Lung (tissue), 12 donors: ENCODE results near the gene PAXX. TPM values are rescaled to one million over a fixed set of nuclear protein-coding genes. Genes with fewer than 3 reads are reported as not detected.
A peak's percentile ranks its signal among the peaks of the same experiment; 100 is the strongest.

Experiments used
- ATAC-seq: fragments of 200-7000 bp; cut with Tn5 transposase; one replicate; pipeline ENCODE4 v1.9.1; 2020; ENCODE audit warnings: moderate number of reproducible peaks; ENCODE audit not compliant: insufficient read depth, low FRiP score
- DNase-seq, 3 donors: peaks; one replicate each; pipeline ENCODE4 v3.0.0-alpha.2; 2013 to 2017
- H3K27ac ChIP-seq, 2 donors: one replicate each; pipeline ENCODE4 v1.5.1; 2013; ENCODE audit warnings: mild to moderate bottlenecking in 2 of 2, moderate library complexity in 2 of 2, control low read depth in 1 of 2, inconsistent platforms in 1 of 2, low read depth in 1 of 2, low read length in 1 of 2
- H3K27me3 ChIP-seq, 3 donors: one replicate each; pipeline ENCODE4 v1.5.1; 2013; ENCODE audit warnings: low read length in 2 of 3; ENCODE audit not compliant: control insufficient read depth in 3 of 3, insufficient read depth in 3 of 3
- H3K36me3 ChIP-seq, 4 donors: one replicate each; pipeline ENCODE4 v1.5.1; 2013; ENCODE audit warnings: low read length in 4 of 4, mild to moderate bottlenecking in 1 of 4, moderate library complexity in 1 of 4; ENCODE audit not compliant: control insufficient read depth in 4 of 4, insufficient read depth in 4 of 4
- H3K4me1 ChIP-seq, 5 donors: one replicate each; pipeline ENCODE4 v1.5.1; 2013; ENCODE audit warnings: low read length in 5 of 5, mild to moderate bottlenecking in 2 of 5, moderate library complexity in 1 of 5; ENCODE audit not compliant: control insufficient read depth in 5 of 5, insufficient read depth in 5 of 5
- H3K4me3 ChIP-seq: one replicate; pipeline ENCODE4 v1.5.1; 2013; ENCODE audit warnings: mild to moderate bottlenecking, control low read depth, moderate library complexity
- H3K9ac ChIP-seq, 2 donors: one replicate each; pipeline ENCODE4 v1.5.1; 2013; ENCODE audit warnings: low read length in 2 of 2, control low read depth in 1 of 2; ENCODE audit not compliant: insufficient read depth in 1 of 2
- H3K9me3 ChIP-seq, 4 donors: one replicate each; pipeline ENCODE4 v1.5.1; 2013; ENCODE audit warnings: low read length in 3 of 4, mild to moderate bottlenecking in 1 of 4, moderate library complexity in 1 of 4; ENCODE audit not compliant: control insufficient read depth in 4 of 4, insufficient read depth in 3 of 4
- CTCF ChIP-seq: IDR thresholded peaks from 2 replicates; pipeline ENCODE4 v1.5.1; 2012; ENCODE audit warnings: mild to moderate bottlenecking; ENCODE audit errors: control extremely low read depth, extremely low read depth
- WGBS, 2 donors: extraction: QIAGEN DNeasy Blood & Tissue Kit; methylation state at CpG; one replicate each; pipeline ENCODE4 v1.1.7; 2013; 5-methylcytosine and 5-hydroxymethylcytosine counted together
- polyA plus RNA-seq, 2 donors: library from polyadenylated mRNA; stranded (reverse); fragments of 200-250 nt; gene quantifications; one replicate each; pipeline ENCODE4 v1.2.1, GENCODE V29; 2013
- total RNA-seq, 2 donors: library from RNA; depleted of rRNA in 1 of 2; stranded (reverse); fragments of >200 nt in 1 of 2; gene quantifications; one replicate each; pipeline ENCODE4 v1.2.1, GENCODE V29; 2014 to 2021
- donor health status: control.
- donor health status: control.
- donor health status: Bipolar disorder and iron deficiency.
- donor health status: healthy.
- donor health status: DM: yes; HTN: yes; CAD: no.

Gene PAXX
- total and polyA plus RNA-seq, 4 donors = 16.6 to 172 (median 59.4) TPM

GRCh38 chr9:136997371-136997770, 5.1 kb downstream of the PAXX start:
- H3K4me1 ChIP-seq = peaks cover 0 to 37% (median 15%) of the 10 kb centered on the region in 5 donors
- DNase-seq (no peak), ATAC-seq (no peak)
- no peak for TF ChIP-seq CTCF
- no peaks in the 10 kb centered on the region for H3K9me3 ChIP-seq
- H3K9ac ChIP-seq = no peak overlapping the region
- no peaks in the 10 kb centered on the region for H3K27me3 ChIP-seq
- H3K4me3 ChIP-seq = no peak overlapping the region
- H3K27ac ChIP-seq = peak overlapping the region in 1 of 2 donors; percentile 48
- peaks cover 0 to 13% (median 0%) of the 10 kb centered on the region in 4 donors for H3K36me3 ChIP-seq
- WGBS, 2 donors = 62 to 86% methylated on average over 10 of the region's 10 CpGs

- no peaks in the 10 kb centered on the region for H3K9me3 ChIP-seq
- H3K27ac ChIP-seq = no peak overlapping the region
- DNase-seq (no peak), ATAC-seq (no peak)
- peaks cover 0 to 13% (median 0%) of the 10 kb centered on the region in 4 donors for H3K36me3 ChIP-seq
- no peak overlapping the region for H3K4me3 ChIP-seq
- peaks cover 0 to 35% (median 13%) of the 10 kb centered on the region in 5 donors for H3K4me1 ChIP-seq
- WGBS, 2 donors = 26 to 47% methylated on average over 18 of the region's 18 CpGs
- no peak overlapping the region for H3K9ac ChIP-seq
- H3K27me3 ChIP-seq = no peaks in the 10 kb centered on the region
- no peak for TF ChIP-seq CTCF
Measured at GRCh38 chr9:136997830-136998234, 5.6 kb downstream of the PAXX start.

GRCh38 chr9:137000177-137000930, 8.1 kb downstream of the PAXX start:
- no peak for TF ChIP-seq CTCF
- Histone ChIP-seq H3K4me3 (no peak overlapping the region), H3K9ac (no peak overlapping the region), H3K4me1 (peaks cover 0 to 22% (median 11%) of the 10 kb centered on the region in 5 donors), H3K9me3 (peaks cover 0 to 2% (median 0%) of the 10 kb centered on the region in 4 donors), H3K27ac (no peak overlapping the region), H3K27me3 (no peaks in the 10 kb centered on the region), H3K36me3 (no peaks in the 10 kb centered on the region)
- DNase-seq (peak in 1 of 3 donors; percentile 54), ATAC-seq (no peak)
- 36 to 54% methylated on average over 10 of the region's 10 CpGs for WGBS, 2 donors
